ENCODE results near the gene LPAR1.
"Not testable (repeated sequence)": the region's sequence is repeated elsewhere in the genome, so short reads cannot be mapped to it uniquely, and the experiment has no call there.

The LPAR1 gene

DNA sequence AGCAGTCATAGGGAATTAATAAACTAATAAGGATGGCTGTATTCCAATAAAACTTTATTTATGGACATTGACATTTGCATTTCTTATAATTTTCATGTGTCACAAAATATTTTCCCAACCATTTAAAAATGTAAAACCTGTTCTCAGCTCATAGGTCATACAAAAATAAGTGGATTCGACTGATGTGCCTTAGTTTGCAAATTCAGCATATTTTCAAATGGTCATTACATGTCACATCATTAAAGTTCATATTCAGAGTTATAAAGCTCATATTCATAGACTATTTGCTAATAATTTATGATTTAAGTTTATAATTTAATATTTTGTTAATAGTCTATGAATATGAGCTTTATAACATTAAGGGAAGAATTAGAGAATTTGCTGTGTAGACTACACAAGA lies 166.5 kb downstream of the LPAR1 start:
- no peak for DNase-seq

DNA sequence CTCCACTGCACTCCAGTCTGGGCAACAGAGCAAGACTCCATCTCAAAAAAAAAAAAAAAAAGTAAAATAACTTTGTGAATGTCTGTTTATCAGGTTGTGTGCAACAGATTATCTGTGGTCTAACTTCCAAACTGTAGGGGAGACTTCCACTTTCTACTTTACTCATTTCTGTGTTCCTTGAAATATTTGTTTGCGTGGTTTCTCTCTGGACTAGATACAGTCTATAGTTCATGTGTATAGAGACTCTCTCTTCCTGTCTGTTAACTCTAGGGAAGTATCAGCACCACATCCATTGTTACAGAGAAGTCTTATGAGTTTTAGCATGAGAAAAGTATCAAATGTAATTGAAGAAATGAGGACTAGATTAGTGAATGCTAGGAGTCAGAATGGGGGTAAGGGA lies 168.3 kb downstream of the LPAR1 start:
- DNase-seq: no peak

DNA sequence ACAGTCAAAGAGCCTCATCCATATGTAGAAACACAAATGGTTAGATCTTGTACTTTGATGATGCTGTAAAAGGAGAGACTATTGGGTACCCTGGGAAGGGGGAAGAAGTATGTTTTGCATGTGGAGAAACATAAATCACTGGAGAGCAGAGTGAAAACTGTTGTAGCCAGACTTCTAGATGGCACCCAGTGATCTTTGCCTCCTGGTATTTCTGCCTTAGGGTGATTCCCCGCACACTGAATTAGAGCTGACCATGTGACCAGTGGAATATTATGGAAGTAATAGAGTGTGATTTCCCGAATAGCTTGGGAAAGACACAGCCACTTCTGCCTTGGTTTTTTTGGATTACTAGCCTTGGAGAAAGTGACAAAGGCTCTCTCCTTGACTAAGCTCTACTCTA lies 174.3 kb downstream of the LPAR1 start:
- DNase-seq: no peak

DNA sequence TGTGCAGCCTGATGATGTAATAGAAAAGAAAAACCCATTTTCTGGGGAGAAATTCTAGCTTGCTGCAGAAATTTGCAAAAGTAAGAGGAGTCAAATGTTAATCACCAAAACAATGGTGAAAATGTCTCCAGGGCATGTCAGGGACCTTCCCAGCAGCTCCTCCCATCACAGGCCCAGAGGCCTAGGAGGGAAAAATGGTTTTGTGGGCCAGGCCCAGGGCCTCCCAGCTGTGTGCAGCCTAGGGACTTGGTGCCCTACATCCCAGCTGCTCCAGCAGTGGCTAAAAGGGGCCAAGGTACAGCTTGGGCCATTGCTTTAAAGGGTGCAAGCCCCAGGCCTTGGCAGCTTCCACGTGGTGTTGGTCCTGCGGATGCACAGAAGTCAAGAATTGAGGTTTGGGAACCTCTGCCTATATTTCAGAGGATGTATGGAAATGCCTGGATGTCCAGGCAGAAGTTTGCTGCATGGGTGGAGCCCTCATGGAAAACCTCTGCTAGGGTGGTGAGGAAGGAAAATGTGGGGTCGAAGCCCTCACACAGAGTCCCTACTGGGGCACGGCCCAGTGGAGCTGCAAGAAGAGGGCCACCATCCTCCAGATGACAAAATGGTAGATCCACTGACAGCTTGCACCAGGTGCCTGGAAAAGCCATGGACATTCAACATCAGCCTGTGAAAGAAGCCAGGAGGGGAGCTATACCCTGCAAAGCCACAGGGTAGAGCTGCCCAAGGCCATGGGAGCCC lies 176.7 kb downstream of the LPAR1 start:
- DNase-seq: not testable (repeated sequence)

DNA sequence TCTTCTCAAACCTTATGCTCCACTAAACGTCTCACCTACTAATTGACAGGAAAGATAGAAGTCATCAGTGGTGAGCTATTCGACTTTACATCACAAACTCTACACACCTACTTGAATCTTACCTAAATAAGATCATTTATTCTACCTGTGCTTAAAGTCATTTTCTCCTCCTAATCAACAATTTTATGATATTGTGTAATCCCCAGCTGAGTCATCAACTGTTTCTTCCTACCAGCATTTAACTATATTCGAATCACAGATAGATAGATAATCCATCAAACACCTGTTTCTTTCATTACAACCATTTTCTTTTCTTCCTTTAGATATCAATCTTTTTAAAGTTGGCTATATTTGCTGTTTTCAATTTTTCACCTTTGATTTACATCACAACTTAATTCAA lies 181.5 kb downstream of the LPAR1 start:
- no peak for DNase-seq

DNA sequence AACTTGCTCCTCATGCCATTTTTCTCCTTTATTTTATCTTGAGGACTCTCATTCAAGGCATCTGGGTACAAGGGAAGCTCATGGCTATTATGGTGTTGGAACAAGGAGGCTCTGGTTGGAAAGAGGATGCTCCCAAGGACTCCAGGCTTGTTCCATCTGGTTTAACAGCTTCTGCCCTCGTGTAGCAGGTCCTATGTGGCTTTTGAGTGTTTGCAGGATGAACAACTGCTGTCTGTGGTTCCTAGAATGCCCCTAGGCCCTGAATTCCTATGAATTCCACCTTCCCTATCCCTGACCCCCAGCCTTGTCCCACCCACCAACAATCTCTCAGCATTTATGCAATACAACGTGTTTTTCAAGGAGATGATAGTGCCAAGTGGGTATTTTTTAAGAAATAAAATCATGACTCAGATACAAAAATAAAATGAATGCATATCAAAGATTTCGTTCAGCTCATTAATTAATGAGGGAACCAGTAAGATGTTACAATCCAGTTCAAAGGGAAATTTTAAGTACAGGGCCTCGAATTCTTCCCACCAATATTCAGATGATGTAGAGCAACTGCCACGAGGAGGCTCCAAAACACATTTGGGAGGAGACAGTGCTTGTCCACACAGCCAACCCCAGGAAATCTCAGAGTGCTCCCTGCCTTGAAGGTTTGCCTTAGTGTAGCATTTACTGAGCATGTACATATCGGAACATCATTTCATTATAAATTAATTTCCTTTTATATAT lies 187.7 kb downstream of the LPAR1 start:
- DNase-seq: no peak

DNA sequence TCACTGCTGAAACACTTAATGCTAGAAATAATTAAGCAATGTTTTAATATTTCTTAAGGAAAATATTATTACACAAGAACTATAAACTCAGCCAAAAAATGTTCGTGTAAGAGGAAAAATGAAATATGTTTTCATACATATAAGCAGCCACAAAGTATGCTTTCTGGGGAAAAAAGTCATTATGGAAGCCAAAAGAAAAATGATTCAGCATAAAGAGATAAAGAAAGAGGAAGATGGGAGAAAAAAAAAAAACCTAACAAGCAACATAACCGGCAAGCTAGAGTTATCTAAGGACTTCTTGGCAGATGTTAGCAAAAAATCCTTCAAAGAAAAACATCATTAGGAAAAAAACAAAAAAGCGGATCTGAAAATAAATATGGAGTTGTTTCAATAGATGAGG lies 190.6 kb downstream of the LPAR1 start:
- peak; percentile 64 for DNase-seq

DNA sequence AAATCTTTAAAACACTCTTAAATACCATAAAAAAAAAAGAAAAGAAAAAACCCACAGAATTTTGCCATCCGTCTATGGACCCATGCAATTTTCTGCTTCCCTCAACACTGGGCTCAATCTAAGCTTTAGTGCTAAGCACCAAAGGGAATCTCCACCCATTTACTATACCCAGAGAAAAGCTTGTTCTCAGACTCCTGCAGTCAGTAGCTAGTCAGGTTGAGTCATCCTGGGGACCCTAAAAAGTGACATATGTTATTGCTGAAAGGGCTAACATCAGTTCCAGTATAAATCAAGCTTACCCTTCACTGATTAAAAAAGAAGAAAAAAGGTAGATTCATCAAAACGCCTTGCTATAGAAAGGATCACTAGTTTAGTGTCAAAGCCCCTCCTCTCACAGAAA lies 192.1 kb downstream of the LPAR1 start:
- DNase-seq: no peak

DNA sequence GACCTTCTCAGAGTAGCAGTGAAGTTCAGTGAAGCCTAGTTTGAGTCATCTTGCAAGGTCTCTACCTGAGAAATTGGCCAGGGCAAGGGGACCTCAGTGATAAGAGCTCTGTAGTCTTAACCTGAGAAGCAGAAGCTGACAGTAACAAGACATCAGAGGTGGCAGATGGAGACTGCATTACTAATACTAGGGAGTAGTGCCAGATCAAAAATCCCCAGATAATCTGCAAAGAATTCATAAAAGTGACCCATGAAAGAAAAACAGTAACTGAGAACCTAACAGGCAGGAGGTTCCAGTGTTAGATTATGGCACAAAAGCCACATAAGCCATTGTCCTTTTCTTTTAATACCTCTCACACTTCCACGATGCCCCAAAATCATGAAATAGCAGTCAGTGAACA lies 194.1 kb downstream of the LPAR1 start:
- no peak for DNase-seq

DNA sequence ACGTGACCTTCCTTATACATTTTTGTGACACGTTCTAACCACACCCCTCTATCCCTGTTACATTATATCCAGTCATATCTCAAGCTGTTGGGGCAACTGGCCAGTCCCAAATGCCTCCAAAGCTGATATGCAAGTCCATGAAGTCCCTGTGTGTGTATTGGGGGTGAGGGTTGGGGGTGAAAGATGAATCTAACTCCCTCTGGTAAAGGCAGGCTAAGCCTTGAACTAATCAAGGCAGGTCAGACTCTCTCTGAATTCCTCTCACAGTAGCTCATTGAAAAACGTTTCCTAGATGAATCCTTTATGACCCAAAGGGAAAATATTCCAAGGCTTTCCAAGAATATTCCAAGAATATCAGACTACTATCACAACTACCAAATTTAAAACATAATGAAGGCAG lies 195.3 kb downstream of the LPAR1 start:
- peak; percentile 71 for DNase-seq

DNA sequence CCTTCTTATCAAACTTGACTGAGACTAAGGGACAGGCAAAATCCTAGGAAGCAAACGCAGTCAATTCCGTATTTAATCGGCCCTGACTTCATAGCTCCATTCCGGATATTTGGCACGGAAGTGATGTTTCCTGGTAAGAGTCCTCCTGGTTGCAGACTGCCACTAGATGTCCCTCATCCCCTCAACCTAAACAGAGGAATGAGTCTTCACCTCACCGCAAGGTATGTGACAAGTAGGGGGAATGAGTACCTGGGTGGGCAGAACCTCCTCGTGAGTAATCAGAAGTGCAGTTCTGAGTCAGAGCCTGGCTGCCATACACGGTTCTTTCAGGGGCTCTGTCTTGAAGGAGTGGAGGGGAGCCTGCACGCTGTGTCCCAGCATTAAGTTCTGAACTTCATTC lies 196.1 kb downstream of the LPAR1 start:
- peak; percentile 36 for DNase-seq

DNA sequence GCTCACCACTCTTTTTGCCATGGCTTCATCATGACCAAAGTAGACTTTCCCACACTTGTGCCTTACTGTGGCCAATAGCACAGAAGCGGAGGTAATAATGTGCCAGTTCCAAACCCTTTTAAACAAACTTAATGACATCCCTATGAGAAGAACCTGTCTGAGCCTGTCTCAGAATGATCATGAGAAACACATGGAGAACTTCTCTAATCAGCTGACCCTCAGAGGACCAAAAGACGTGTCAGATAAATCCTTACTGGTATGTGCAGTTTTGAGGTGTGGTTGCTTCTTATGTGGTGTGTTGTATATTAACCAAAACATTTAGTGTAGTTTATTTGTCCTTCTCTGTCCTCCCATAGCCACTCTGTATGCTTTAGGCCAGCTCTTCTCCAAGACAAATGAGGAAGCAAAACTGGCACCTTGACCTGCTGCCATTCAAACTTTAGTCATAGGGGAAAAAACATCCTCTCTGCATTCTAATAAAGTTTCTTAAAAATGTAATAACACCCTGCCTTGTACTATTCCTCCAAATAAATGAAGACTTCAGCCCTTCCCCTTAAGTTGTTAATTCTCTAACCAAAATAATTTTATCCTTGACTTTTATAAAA lies 200.8 kb downstream of the LPAR1 start:
- DNase-seq: no peak

DNA sequence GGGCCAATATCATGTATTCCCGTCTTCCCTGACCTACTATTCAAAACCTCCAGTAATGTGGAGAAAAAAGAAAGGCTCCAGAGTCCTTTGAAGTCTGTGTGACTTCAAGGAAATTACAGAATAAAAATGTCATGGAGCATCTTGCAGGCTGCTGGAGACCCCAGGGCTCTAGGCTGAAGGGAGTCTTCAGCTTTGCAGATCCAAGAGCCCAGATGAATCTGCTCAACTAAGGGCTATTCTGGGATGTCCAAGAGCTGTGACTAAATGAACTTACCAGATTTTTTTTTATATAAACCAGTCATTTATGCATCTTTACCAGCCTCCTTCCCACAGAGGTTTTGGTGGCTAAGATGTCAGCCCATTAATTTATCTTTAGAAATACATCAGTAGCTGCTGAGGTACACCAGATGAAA lies 202.4 kb downstream of the LPAR1 start:
- DNase-seq: peak; percentile 67

DNA sequence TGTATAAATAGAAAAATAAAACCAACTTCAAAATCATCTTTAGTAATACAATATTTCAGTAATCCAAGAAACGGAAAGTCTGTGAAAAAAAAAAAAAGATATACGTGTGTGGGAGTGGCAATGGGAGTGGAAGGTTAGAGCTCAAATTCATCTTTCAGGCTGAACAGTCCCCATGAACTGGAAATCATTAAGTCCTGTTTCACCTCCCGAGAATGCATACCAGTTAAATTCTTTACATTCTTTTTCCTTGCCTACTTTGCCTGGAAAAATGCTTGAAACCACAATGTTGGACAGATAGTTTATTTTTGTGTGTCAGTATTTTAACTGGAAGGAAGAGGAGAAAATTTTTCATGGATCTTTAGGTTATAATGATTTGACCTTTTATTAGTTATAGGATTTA lies 202.9 kb downstream of the LPAR1 start:
- peak; percentile 93 for DNase-seq

DNA sequence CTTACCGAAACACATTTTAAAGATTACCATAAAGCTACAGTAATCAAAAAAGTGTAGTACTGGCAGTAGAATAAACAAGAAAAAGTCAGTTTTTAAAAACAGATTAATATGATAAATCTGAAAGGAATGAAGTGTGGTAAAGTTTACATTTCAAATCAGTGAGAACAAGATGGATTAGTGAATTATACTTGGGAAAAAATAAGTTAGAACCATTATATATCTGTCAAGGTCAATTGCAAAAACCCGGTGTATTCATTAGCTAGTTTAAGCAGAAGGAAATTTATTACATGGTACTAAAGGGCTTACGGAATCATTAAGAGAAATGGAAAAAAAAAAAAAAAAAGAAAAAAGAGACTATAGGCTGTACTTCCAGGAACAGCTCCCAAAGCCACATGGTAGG lies 205.3 kb downstream of the LPAR1 start:
- peak; percentile 56 for DNase-seq

DNA sequence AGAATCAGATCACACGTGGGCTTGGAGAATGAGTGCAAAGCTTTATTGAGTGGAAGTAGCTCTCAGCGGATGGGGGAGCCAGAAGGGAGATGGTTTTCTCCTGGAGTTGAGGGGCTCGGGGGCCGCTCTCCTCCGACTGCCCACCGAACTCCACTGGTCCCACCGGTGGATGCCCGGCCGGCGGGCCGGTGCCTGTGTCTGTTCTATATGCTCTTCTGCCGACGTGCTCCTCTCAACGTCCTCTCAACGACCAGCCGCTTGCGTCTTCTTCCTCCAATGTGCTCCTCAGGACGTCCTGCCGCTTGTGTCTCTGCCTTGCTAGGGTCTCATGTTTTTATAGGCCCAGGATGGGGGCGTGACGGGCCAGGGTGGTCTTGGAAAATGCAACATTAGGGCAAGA lies 207.8 kb downstream of the LPAR1 start:
- DNase-seq: no peak

DNA sequence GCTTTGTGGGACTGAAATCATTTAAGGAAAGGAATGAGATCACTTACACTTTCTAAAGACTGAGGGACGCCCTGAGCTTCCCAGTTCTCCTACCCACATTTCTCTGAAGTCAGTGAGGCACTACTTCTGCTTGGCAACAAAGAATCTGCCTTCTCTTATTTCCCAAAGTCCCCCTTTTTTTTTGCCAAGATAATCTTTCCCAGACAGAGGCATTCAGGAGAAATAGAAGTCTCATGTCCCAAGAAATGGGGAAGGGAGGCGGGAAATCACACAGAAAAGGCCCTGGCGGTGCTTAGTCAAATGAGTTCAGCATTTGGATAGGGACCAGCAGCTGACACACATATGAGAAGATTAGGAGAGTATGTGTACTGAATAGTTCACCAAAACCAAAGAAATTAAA lies 210.0 kb downstream of the LPAR1 start:
- DNase-seq: peak; percentile 78

DNA sequence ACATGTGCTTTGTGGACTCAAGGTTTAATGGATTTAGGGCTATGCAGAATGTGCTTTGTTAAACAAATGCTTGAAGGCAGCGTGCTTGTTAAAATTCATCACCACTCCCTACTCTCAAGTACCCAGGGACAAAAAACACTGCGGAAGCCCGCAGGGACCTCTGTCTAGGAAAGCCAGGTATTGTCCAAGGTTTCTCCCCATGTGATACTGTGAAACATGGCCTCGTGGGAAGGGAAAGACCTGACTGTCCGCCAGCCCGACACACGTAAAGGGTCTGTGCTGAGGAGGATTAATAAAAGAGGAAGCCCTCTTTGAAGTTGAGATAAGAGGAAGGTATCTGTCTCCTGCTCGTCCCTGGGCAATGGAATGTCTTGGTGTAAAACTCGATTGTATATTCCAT lies 211.9 kb downstream of the LPAR1 start:
- not testable (repeated sequence) for DNase-seq

DNA sequence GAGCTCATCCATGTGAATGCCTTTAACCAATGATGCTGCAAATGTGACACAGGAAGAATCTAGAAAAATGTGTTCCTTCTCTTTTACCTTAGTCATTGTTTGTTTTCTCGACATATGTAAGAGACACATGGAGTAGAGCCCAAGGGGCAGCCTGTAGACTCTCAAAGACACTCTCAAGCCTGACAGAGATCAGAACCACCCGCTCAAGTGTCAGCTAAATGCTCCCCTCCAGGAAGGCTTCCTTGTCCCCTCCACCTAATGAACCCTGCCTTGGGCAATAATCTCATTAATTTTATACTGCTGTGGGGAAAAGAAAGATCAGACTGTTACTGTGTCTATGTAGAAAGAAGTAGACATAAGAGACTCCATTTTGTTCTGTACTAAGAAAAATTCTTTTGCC lies 212.3 kb downstream of the LPAR1 start:
- DNase-seq: no peak

DNA sequence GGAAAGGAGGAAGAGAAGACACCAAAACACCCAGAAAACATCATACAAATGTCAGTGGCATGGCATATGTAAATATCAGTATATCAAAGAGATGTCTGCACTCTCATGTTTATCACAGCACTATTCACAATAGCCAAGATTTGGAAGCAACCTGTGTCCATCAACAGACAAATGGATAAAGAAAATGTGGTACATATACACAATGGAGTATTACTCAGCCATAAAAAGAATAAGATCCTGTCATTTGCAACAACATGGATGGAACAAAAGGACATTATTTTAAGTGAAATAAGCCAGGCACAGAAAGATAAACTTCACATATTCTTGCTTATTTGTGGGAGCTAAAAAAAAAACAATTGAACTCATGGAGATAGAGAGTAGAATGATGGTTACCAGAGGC lies 213.1 kb downstream of the LPAR1 start:
- DNase-seq: not testable (repeated sequence)
